UCSD-AML1 (cell line): ENCODE measurements around the gene PACSIN1.

Experiments
- DNase-seq: peaks from one replicate; lab custom pipeline; 2025; ENCODE audit not compliant: unreplicated experiment; lab: John Stamatoyannopoulos, UW

Gene PACSIN1

DNA sequence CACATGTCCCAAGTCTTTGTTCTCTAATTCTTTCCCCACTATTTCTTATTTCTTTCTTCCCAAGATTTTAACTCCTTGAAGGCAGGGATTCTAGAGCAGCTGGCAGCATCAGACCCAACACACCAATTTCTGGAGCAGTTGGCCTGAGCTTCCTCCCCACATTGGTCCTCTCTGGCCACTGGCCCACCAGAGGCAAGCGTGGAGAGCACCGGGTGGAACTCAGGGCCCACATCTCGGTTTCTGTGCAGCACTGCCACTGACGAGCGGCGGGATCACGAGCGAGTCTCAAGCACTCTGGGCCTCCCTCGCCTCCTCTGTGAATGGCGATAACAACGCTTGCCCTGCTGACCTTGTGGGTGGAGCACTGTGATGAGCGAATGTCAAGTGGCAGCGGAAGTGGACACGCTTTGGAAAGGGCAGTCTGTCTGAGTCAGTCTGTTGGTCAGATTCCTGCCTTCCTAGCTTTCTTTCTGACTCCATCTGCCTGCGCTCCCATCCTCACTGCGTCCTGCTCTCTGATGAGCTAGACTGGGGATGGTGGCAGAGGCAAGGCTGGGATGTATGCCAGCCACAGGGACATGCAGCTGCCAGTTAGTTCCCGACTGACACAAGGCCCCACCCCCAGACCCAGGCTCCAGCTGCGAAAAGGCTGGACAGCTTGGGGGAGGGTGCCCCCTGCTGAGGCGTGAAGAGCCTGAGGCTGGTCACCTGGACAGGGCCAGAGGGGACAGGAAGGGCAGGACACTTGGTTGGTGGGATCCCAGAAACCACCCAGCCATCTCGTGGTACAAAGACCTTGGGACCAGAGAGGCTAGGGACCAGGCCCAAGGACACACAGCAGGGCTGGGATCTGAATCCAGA lies 94.7 kb downstream of the PACSIN1 start:
- no peak for DNase-seq

DNA sequence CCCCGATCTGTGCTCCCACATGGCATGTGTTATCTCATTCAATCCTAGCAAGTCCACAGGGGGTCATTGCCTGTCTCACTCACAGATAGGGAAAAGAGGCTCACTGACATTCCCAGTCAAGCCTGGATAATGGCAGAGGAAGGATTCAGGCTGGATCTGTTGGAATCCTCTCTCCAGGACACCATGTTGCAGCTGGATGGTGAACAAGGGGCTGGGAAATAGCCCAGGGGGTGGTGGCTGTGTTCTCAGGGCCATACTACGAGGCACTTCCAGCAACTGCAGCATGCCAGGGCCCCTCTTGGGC lies 95.3 kb downstream of the PACSIN1 start:
- DNase-seq: no peak

DNA sequence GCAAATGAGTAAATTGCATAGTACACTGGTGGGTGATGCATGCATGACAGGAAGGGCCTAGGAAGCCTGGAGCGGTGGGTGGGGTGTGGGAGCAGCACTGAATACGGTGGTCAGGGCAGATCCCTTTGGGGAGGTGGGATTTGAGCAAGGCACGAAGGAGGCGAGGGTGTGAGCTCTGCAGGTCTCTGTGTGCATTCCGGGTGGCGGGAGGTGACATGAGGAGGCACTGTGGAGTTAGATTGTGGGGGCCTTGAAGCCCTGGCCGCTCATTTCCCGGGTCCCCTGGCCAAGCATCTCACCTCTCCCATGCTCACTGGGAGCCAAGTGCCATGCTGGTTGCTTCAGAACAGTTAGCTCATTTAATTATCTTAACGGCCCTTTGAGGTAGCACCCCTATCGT lies 96.5 kb downstream of the PACSIN1 start:
- DNase-seq: no peak

DNA sequence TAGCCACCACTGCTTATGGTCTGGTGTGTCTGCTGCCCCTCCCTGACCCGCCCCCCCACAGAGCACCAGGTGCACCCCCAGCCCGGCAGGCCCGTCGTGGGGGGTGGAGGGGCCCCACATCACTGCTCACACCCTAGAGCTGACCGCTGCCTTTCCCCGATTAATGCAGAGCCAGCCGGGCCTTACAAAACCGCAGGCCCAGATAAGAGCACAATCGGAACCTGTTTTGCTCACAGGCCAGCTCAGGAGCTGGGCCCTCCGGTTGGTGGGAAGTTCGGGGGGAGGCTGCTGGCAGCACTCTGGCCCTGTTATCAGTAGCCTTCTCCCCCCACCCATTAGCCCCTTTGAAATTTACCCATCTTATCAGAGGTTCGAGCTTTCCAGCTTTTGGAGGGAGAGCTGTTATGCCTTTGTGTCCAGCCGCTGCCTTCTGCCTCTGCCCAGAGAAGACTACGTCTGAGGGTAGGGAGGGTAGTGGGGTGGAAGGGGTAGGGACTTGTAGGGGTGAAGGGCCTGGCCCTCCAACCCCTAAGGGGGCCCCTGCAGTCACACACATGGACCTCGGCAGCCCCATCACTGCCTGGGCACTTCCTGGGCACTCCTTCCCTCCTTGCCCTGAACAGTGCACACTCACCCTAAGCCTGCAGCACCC lies 97.1 kb downstream of the PACSIN1 start:
- DNase-seq: no peak

- no peak for DNase-seq
These were observed 97.6 kb downstream of the PACSIN1 start for GRCh38 chr6:34563513-34563870.

- DNase-seq: no peak
These were observed 98.3 kb downstream of the PACSIN1 start for GRCh38 chr6:34564181-34564580.

DNA sequence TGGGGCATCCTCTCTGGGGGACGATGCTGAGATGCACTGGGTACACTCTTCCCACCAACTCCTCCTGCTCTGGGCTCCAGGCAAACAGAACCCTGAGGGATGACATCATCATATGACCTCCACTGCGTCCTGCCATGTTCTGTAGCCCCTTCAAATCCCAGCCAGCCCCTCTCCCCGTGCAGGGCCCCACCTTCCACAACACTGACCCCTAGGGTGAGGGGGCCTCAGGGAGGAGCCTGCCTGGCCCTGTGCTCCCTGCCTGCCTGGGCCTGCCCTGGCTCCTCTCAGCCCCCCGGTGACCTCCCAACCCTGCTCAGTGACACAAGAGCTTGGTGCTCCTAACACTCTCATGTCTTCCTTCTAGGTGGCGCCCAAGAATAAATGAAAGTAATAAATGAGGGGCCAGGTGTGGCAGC lies 99.9 kb downstream of the PACSIN1 start:
- DNase-seq: no peak

- DNase-seq: no peak
These were observed 101.1 kb downstream of the PACSIN1 start for GRCh38 chr6:34566830-34567546.

GRCh38 chr6:34568341-34569201 lies 102.7 kb downstream of the PACSIN1 start:
- no peak for DNase-seq

DNA sequence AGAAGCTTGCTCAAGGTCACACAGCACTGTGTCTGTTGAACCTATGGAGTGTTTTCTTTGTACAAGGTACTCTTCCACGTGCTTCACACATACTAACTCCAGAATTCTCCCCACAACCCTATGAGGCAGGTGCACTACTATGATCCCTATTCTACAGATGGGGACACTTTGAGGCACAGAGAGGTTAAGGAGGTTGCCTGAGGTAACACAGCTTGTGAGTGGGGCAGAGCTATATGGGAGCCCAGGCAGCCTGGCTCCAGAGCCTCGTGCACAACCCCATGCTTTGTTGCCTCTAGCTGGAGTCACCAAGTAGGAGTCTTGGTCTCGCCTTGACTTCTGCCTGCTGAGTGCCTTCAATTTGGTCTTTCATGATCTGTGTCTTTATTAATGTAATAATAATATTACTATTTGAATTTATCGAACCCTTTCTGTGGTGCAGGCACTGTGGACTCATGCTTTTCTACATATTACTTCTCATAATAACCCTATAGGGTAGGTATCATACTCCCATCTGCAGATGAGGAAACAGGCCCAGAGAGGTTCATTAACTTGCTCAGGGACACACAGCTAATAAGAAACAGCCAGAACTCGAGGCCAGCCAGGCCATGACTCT lies 103.6 kb downstream of the PACSIN1 start:
- DNase-seq: no peak

DNA sequence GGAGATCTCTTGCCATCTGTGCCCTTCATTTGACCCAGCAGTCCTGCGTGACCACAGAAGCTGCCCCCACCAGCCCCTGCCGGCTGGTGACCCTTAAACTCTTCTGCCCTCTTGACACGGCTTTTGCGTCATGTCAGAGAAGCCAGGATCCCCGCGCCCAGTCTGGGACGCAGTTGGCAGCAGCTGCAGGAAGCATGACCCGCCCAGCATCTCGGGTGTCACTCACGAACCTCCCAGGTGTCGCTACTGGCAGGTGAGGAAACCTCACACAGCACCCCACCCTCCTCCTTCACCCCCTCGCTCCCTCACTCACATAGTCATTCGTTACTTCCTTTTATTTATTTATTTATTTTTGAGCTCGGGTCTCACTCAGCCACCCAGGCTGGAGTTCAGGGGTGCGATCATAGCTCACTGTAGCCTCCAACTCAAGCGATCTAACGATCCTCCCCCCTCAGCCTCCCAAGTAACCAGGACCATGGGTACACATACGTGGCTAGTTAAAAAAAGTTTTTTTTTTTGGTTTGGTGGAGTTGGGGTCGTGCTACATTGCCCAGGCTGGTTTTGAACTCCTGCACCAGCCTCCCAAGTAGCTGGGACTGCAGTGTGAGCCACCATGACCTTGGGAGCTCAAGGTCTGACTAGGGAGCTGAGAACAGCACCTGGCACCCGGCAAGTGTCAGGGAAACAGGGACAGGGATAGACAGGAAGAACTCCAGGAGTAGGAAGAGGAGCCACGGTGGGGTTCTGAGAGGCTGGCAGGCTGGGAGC lies 104.4 kb downstream of the PACSIN1 start:
- no peak for DNase-seq

DNA sequence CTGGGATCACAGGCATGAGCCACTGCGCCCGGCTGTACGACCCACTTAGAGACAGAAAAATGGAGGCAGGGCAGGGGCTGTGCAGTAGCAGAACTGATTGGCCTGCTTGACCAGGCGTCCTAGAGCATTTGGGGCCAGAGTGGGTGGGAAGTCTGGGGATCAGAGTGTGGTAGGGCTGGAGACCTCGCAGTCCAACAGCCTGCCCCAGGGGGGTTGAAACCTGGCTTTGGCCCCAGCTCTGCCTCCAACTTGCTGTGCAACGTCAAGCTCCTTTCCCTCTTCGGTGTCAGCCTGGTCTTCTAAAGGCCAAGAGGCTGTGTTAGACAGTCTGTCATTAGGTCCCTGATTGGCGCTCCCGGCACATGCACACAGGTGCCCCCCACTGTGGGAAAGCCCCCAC lies 105.5 kb downstream of the PACSIN1 start:
- no peak for DNase-seq

GRCh38 chr6:34572021-34572420 lies 106.1 kb downstream of the PACSIN1 start:
- no peak for DNase-seq

DNA sequence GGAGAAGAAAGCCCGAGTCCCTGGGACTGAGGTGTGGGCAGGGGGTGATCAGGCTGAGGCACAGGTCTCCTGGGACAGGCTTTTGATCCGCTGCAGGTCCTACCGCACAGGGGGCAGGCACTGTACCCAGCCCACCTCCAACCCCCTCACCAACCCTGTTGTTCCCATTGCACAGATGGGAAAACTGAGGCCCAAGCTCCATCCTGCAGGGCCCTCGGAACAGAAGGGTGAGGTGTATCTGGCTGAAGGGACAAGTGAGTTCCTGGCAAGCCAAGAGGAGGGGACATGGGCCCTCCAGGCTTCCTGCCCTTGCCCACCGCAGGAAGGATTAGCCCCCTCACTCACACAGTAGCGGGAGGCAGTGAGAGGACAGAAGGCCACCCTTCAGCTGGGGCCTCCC lies 106.7 kb downstream of the PACSIN1 start:
- DNase-seq: no peak

DNA sequence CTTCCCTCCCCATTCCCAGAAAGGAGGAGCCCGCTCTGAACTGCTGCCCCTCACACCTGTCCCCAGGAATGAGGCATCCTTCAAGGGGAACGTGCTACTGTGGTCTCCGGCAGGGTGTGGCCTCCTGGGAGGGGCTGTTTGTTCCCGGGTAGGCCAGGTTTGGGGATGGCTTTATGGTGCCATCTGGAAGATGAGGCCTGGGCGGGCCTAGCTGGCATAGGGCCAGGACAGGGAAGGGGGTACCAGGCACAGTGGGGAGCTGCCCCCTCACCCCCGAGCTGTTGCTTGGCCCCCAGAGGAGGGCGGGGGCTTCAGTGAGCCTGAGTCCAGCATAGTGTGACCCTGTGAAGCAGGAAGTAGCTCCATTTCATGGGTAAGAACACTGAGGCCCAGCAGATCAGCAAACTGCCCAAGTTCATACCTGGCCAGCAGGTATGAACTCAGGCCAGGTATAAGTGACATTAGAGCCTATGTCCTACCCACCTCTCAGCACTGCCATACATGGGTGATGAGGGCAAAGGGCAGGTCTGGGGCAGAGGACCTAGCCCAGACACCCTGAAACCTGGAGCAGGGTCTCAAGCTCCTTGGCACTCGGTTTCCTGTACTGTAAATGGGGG lies 107.8 kb downstream of the PACSIN1 start:
- DNase-seq: no peak

DNA sequence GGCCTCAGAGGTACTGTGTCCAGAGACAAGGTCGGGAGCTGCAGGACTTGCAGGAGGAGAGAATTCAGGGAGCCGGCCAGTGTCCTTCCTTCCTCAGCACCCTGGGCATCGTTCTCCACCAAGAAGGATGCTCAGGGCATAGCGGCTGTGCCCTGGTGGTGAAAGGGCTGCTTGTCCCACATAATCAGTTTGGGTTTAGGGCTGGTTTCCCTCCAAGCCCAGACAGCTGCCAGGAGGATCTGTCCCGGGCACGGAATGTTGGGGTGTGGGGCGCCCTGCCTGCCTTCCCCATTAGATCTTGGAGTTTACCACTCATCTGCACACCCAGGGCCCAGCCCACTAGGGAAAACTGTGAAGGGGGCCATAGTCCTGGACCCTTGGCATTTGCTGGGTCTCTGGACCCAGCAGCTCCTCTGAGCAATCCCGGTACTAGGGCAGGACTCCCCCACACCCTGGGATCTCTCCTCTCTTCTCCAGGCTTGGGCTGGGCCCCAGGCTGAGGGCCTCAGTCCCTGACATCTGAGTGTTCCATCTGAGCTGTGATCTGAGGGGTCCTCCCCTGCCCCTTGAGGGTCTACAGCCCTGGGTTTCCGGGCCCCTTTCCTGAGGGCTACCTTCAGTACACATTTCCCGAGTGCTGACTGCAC lies 108.9 kb downstream of the PACSIN1 start:
- DNase-seq: no peak

- no peak for DNase-seq
These were observed 109.5 kb downstream of the PACSIN1 start for GRCh38 chr6:34575326-34575725.

GRCh38 chr6:34576286-34576955 lies 110.5 kb downstream of the PACSIN1 start:
- no peak for DNase-seq
